Neural crest cell (in vitro differentiated cells): ENCODE data around the gene FITM2. TPM values are rescaled to one million over a fixed set of nuclear protein-coding genes. Genes with fewer than 3 reads are reported as not detected.

ENCODE experiments used
- DNase-seq: peaks from one replicate; pipeline ENCODE4 v3.0.0; 2021; ENCODE audit warnings: low read depth, mixed read lengths, low spot score
- H3K27ac Mint-ChIP-seq: one replicate; pipeline ENCODE4 v1.8.0; 2021; ENCODE audit warnings: mild to moderate bottlenecking, mixed read lengths; ENCODE audit not compliant: unreplicated experiment
- H3K27me3 Mint-ChIP-seq: 2 replicates; pipeline ENCODE4 v1.8.0; 2021; ENCODE audit warnings: low read depth, mild to moderate bottlenecking, mixed read lengths
- H3K36me3 Mint-ChIP-seq: 2 replicates; pipeline ENCODE4 v1.8.0; 2021; ENCODE audit warnings: low read depth, mild to moderate bottlenecking, mixed read lengths
- H3K4me1 Mint-ChIP-seq: 2 replicates; pipeline ENCODE4 v1.8.0; 2021; ENCODE audit warnings: mixed read lengths
- H3K4me3 Mint-ChIP-seq: one replicate; pipeline ENCODE4 v1.8.0; 2021; ENCODE audit warnings: mild to moderate bottlenecking, mixed read lengths
- H3K9me3 Mint-ChIP-seq: 2 replicates; pipeline ENCODE4 v1.8.0; 2021; ENCODE audit warnings: mixed read lengths
- CTCF ChIP-seq: fragments of 200-600 bp; sonication (generic); conservative IDR thresholded peaks from 2 replicates; pipeline ENCODE4 v1.5.0; 2021; ENCODE audit warnings: antibody characterized with exemption, mild to moderate bottlenecking
- total RNA-seq: library from RNA; stranded (reverse); gene quantifications from 2 replicates; pipeline ENCODE4 v1.2.1, GENCODE V29; 2021

The FITM2 gene
- total RNA-seq, 1 donor from 2014 or later = 6.4 TPM

GRCh38 chr20:44271915-44272663, 38.9 kb downstream of the FITM2 start:
- TF ChIP-seq CTCF = peak; percentile 24
- no peaks in the 10 kb centered on the region for H3K36me3 Mint-ChIP-seq
- no peak overlapping the region for H3K4me3 Mint-ChIP-seq
- no peaks in the 10 kb centered on the region for H3K4me1 Mint-ChIP-seq
- DNase-seq = no peak
- H3K9me3 Mint-ChIP-seq = no peaks in the 10 kb centered on the region
- no peak overlapping the region for H3K27ac Mint-ChIP-seq
- H3K27me3 Mint-ChIP-seq = no peaks in the 10 kb centered on the region

GRCh38 chr20:44268802-44269201, 42.2 kb downstream of the FITM2 start:
- H3K36me3 Mint-ChIP-seq = no peaks in the 10 kb centered on the region
- H3K4me1 Mint-ChIP-seq = no peaks in the 10 kb centered on the region
- no peak overlapping the region for H3K4me3 Mint-ChIP-seq
- H3K27me3 Mint-ChIP-seq = no peaks in the 10 kb centered on the region
- no peak for TF ChIP-seq CTCF
- DNase-seq = no peak
- H3K9me3 Mint-ChIP-seq = no peaks in the 10 kb centered on the region
- H3K27ac Mint-ChIP-seq = peak overlapping the region; percentile 3

GRCh38 chr20:44264287-44264686, 46.7 kb downstream of the FITM2 start:
- Mint-ChIP-seq H3K4me3 (no peak overlapping the region), H3K27ac (no peak overlapping the region), H3K4me1 (no peaks in the 10 kb centered on the region), H3K36me3 (no peaks in the 10 kb centered on the region), H3K9me3 (no peaks in the 10 kb centered on the region), H3K27me3 (no peaks in the 10 kb centered on the region)
- DNase-seq = no peak
- no peak for TF ChIP-seq CTCF

- TF ChIP-seq CTCF = no peak
- no peak overlapping the region for H3K4me3 Mint-ChIP-seq
- no peaks in the 10 kb centered on the region for H3K9me3 Mint-ChIP-seq
- H3K27ac Mint-ChIP-seq = no peak overlapping the region
- H3K27me3 Mint-ChIP-seq = no peaks in the 10 kb centered on the region
- DNase-seq = no peak
- H3K36me3 Mint-ChIP-seq = no peaks in the 10 kb centered on the region
- no peaks in the 10 kb centered on the region for H3K4me1 Mint-ChIP-seq
These were observed 52.6 kb downstream of the FITM2 start for GRCh38 chr20:44258226-44258890.

GRCh38 chr20:44256961-44257360, 54.0 kb downstream of the FITM2 start:
- no peak for TF ChIP-seq CTCF
- Mint-ChIP-seq H3K36me3 (no peaks in the 10 kb centered on the region), H3K27ac (no peak overlapping the region), H3K9me3 (no peaks in the 10 kb centered on the region), H3K27me3 (no peaks in the 10 kb centered on the region), H3K4me1 (no peaks in the 10 kb centered on the region), H3K4me3 (no peak overlapping the region)
- DNase-seq = no peak
